Natural killer cell (primary cell): ENCODE results near the gene BOLA2B. TPM values are rescaled to one million over a fixed set of nuclear protein-coding genes. Genes with fewer than 3 reads are reported as not detected.

Source experiments
- ATAC-seq, 3 donors: fragments of 150-1000 bp in 2 of 3; fragments of 200-7000 bp in 1 of 3; cut with Tn5 transposase; 1 replicate in 1 of 3; 2 replicates in 2 of 3; pipeline ENCODE4 v1.10.0; 2021; ENCODE audit warnings: mild to moderate bottlenecking in 2 of 3, moderate library complexity in 2 of 3
- DNase-seq, 2 donors: peaks; one replicate each; pipeline versions ENCODE4 v3.0.0 to v3.0.0-alpha.2; 2013 to 2021; ENCODE audit warnings: mixed read lengths in 1 of 2
- H3K27ac ChIP-seq: one replicate; pipeline ENCODE4 v1.5.1; 2013; ENCODE audit warnings: mild to moderate bottlenecking, low read length
- H3K27me3 ChIP-seq: one replicate; pipeline ENCODE4 v1.6.1; 2013; ENCODE audit warnings: low read length; ENCODE audit not compliant: control insufficient read depth, insufficient read depth
- H3K36me3 ChIP-seq: one replicate; pipeline ENCODE4 v1.6.1; 2013; ENCODE audit warnings: low read length; ENCODE audit not compliant: control insufficient read depth, insufficient read depth
- H3K4me1 ChIP-seq: one replicate; pipeline ENCODE4 v1.6.1; 2013; ENCODE audit warnings: low read length; ENCODE audit not compliant: control insufficient read depth, insufficient read depth
- H3K4me3 ChIP-seq: one replicate; pipeline ENCODE4 v1.5.1; 2013; ENCODE audit warnings: low read length
- H3K9me3 ChIP-seq: one replicate; pipeline ENCODE4 v1.6.1; 2013; ENCODE audit warnings: low read length; ENCODE audit not compliant: control insufficient read depth, insufficient read depth
- H3K27ac Mint-ChIP-seq, 2 donors: one replicate each; pipeline ENCODE4 v1.8.0; 2022; ENCODE audit warnings: mild to moderate bottlenecking in 2 of 2, mixed read lengths in 2 of 2, moderate library complexity in 1 of 2
- H3K27me3 Mint-ChIP-seq, 2 donors: one replicate each; pipeline ENCODE4 v1.8.0; 2022; ENCODE audit warnings: low read depth in 2 of 2, mixed read lengths in 2 of 2
- H3K36me3 Mint-ChIP-seq: one replicate; pipeline ENCODE4 v1.8.0; 2022; ENCODE audit warnings: mixed read lengths
- H3K4me1 Mint-ChIP-seq, 2 donors: one replicate each; pipeline ENCODE4 v1.8.0; 2022; ENCODE audit warnings: mixed read lengths in 2 of 2
- H3K4me3 Mint-ChIP-seq: one replicate; pipeline ENCODE4 v1.8.0; 2022; ENCODE audit warnings: mild to moderate bottlenecking, moderate library complexity, mixed read lengths
- H3K9me3 Mint-ChIP-seq, 2 donors: one replicate each; pipeline ENCODE4 v1.8.0; 2022; ENCODE audit warnings: mixed read lengths in 2 of 2
- WGBS: methylation state at CpG from one replicate; pipeline ENCODE4 v1.1.7; 2013; ENCODE audit warnings: missing lambda C conversion rate; ENCODE audit not compliant: insufficient coverage; 5-methylcytosine and 5-hydroxymethylcytosine counted together
- intact Hi-C: fragments of 100-400 bp; cut with micrococcal nuclease; formaldehyde crosslinking; loops from one replicate; pipeline ENCODE4 v1.14.2; 2022
- total RNA-seq, 4 donors: library from RNA; stranded (reverse); fragments of 120-200 nt in 1 of 4; gene quantifications; one replicate each; pipeline versions ENCODE4 v1.2.3 to v1.2.4, GENCODE V29; 2013 to 2022
- TF ChIP-seq, protein P1 (sequence below): fragments of 200-600 bp; IDR thresholded peaks from one replicate; pipeline ENCODE4 v1.8.0; 2022; ENCODE audit warnings: antibody characterized with exemption

Gene BOLA2B
- total RNA-seq, 3 donors from 2014 or later (not counting 1 experiment from before 2014, with no cell fraction given) = 63.0 to 94.3 (median 70.6) TPM

DNA sequence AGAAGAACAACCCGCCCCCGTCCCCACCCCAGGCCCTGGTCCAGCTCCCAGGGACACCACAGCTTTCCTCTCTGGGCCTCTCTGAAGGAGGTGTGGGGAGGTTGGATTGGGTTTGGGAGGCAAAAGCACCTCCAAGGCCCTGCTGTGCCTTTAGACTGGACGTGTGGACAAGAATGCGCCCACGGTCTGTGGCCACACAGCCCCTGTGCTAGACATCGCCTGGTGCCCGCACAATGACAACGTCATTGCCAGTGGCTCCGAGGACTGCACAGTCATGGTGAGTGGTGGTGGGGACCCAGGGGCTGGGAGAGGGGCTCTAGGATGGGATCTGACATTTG is 7.1 kb downstream of the BOLA2B start:
- TF ChIP-seq, protein P1, sequence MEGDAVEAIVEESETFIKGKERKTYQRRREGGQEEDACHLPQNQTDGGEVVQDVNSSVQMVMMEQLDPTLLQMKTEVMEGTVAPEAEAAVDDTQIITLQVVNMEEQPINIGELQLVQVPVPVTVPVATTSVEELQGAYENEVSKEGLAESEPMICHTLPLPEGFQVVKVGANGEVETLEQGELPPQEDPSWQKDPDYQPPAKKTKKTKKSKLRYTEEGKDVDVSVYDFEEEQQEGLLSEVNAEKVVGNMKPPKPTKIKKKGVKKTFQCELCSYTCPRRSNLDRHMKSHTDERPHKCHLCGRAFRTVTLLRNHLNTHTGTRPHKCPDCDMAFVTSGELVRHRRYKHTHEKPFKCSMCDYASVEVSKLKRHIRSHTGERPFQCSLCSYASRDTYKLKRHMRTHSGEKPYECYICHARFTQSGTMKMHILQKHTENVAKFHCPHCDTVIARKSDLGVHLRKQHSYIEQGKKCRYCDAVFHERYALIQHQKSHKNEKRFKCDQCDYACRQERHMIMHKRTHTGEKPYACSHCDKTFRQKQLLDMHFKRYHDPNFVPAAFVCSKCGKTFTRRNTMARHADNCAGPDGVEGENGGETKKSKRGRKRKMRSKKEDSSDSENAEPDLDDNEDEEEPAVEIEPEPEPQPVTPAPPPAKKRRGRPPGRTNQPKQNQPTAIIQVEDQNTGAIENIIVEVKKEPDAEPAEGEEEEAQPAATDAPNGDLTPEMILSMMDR = no peak
- Mint-ChIP-seq H3K27ac (peak overlapping the region; percentile 89 to 97), H3K9me3 (no peaks in the 10 kb centered on the region), H3K36me3 (no peaks in the 10 kb centered on the region), H3K27me3 (no peaks in the 10 kb centered on the region), H3K4me1 (peaks cover 29 to 44% of the 10 kb centered on the region in 2 donors), H3K4me3 (peak overlapping the region; percentile 94)
- intact Hi-C loops = no loop called here
- H3K27me3 ChIP-seq = no peaks in the 10 kb centered on the region
- peak overlapping the region; percentile 82 for H3K27ac ChIP-seq
- no peaks in the 10 kb centered on the region for H3K9me3 ChIP-seq
- ATAC-seq (peak; percentile 3 to 7 (median 5)), DNase-seq (no peak)
- peaks cover 37% of the 10 kb centered on the region for H3K36me3 ChIP-seq
- H3K4me1 ChIP-seq = peaks cover 47% of the 10 kb centered on the region
- WGBS = 9% methylated on average over 7 of the region's 9 CpGs
- H3K4me3 ChIP-seq = peak overlapping the region; percentile 92

DNA sequence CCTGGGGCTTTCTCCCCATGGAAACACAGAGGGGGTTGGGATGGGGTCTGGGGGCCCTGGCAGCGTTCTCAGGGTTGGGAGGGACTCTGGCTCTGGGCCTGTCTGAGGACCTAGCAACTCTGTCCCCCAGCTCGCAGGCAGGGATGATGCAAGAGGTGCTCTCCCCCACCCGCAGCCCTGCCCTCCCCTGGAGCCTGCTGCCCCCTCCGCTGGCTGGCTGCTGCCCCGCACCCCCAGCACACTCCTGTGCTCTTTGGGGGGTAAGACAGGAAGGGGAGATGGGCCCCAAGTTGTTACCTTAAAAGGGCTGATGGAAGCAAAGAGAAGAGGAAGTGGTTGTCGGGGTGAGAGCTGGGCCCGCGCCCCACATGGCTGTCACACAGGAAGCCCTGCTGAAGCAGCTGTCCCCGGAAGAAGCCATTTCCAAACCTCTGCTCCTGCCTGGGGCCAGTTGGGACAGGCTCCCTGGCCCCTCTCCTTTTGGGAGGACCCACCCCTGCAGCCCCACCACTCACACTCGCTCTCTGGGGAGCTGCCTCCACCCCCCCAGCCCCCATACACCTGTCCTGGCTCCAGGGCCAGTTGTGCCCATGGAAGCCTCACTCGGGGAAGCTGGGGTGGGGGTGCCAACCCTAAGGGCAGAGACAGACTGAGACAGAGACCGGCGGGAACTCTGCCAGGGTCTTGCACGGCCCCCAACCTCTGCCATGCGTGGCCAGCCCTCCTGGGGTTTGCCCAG is 7.6 kb downstream of the BOLA2B start:
- no peaks in the 10 kb centered on the region for H3K27me3 ChIP-seq
- Mint-ChIP-seq H3K27me3 (no peaks in the 10 kb centered on the region), H3K36me3 (no peaks in the 10 kb centered on the region), H3K9me3 (no peaks in the 10 kb centered on the region), H3K4me1 (peaks cover 29 to 44% of the 10 kb centered on the region in 2 donors), H3K4me3 (peak overlapping the region; percentile 94), H3K27ac (peak overlapping the region; percentile 89 to 97)
- ATAC-seq = peak; percentile 56 to 72 (median 69)
- H3K27ac ChIP-seq = peak overlapping the region; percentile 82
- H3K4me1 ChIP-seq = peaks cover 47% of the 10 kb centered on the region
- DNase-seq = peak; percentile 78 to 93
- TF ChIP-seq, protein P1 = no peak
- no peaks in the 10 kb centered on the region for H3K9me3 ChIP-seq
- intact Hi-C loops = no loop called here
- peak overlapping the region; percentile 92 for H3K4me3 ChIP-seq
- WGBS = under 1% methylated on average over 15 of the region's 15 CpGs
- peaks cover 37% of the 10 kb centered on the region for H3K36me3 ChIP-seq

DNA sequence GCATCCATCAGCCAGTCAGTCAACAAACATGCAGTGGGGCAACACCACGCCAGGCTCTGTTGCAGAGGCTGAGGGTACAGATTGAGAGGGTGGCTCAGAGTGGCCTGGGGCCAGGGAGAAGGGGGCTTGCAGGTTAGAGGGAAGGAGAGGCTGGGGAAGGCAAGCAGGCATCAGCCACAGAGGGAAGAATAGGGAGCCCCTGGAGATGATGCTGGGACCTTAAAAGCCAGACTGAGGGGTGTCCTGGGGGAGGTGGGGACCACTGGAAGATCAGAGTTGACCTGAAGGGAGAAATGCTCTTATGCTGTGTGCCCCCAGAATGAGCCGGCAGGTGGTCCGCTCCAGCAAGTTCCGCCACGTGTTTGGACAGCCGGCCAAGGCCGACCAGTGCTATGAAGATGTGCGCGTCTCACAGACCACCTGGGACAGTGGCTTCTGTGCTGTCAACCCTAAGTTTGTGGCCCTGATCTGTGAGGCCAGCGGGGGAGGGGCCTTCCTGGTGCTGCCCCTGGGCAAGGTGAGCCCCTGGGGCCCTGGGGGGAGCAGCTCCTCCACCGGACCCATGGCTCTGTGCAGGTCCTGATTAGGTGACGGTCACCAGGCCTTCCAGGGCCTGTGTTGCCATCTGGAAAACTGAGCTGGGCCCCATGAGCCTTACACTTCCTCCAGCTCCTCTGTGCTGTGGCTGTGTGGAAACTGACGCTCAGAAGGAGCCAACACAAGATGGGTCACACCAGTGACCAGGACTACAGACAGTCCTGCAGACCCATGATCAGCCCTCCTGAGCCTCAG is 8.4 kb downstream of the BOLA2B start:
- H3K27me3 ChIP-seq = no peaks in the 10 kb centered on the region
- peak overlapping the region; percentile 82 for H3K27ac ChIP-seq
- no peaks in the 10 kb centered on the region for H3K36me3 Mint-ChIP-seq
- DNase-seq = peak in 1 of 2 donors; percentile 41
- H3K27ac Mint-ChIP-seq = peak overlapping the region; percentile 89 to 97
- peaks cover 47% of the 10 kb centered on the region for H3K4me1 ChIP-seq
- peaks cover 29 to 44% of the 10 kb centered on the region in 2 donors for H3K4me1 Mint-ChIP-seq
- peaks cover 37% of the 10 kb centered on the region for H3K36me3 ChIP-seq
- peak overlapping the region; percentile 92 for H3K4me3 ChIP-seq
- ATAC-seq = peak; percentile 1 to 10 (median 7)
- WGBS = 10% methylated on average over 13 of the region's 13 CpGs
- H3K27me3 Mint-ChIP-seq = no peaks in the 10 kb centered on the region
- H3K9me3 ChIP-seq = no peaks in the 10 kb centered on the region
- peak overlapping the region; percentile 94 for H3K4me3 Mint-ChIP-seq
- intact Hi-C loops = no loop called here
- TF ChIP-seq, protein P1 = no peak
- no peaks in the 10 kb centered on the region for H3K9me3 Mint-ChIP-seq
